Measurements from ENCODE around the gene PELI2. TPM values are rescaled to one million over a fixed set of nuclear protein-coding genes. Genes with fewer than 3 reads are reported as not detected.

The PELI2 gene
- total RNA-seq, 1 donor: 14.1 TPM

DNA sequence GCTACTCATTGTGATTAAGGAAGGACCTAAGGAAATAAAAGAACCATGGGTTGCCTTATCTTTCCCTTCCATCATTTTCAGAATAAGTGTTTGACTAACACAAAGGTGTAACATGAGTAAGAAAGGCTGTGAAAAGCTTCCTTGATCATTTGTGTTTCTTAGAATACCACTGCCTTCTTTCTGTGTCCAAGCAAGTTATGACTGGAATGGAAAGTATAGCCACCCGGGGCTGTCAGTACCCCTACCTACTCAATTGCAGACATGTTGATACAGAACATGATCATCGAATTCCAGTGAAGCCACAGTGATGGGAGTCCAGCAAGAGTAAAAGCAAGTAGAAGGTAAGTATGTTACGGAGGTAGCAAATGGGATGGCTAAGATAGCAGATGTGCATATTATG, 209.8 kb downstream of the PELI2 start:
- H2AFZ ChIP-seq (ENCODE audit: low read length): no peak overlapping the region
- H3K4me1 ChIP-seq (ENCODE audit: insufficient read depth, low read length): peaks cover 21% of the 10 kb centered on the region
- H3K79me2 ChIP-seq (ENCODE audit: insufficient read depth, low read length): no peaks in the 10 kb centered on the region
- no peaks in the 10 kb centered on the region for H3K27me3 ChIP-seq (ENCODE audit: insufficient read depth, low read length)
- no peak overlapping the region for H3K4me3 ChIP-seq (ENCODE audit: insufficient read depth, low read length)
- DNase-seq (ENCODE audit: insufficient read length, low spot score, missing footprints): no peak
- H3K27ac ChIP-seq (ENCODE audit: low read depth, low read length): no peak overlapping the region
- no peaks in the 10 kb centered on the region for H4K20me1 ChIP-seq (ENCODE audit: insufficient read depth, low read length)
- H3K9me3 ChIP-seq (ENCODE audit: low read depth, low read length): no peaks in the 10 kb centered on the region
- no peaks in the 10 kb centered on the region for H3K36me3 ChIP-seq (ENCODE audit: insufficient read depth, low read length)
- H3K4me2 ChIP-seq (ENCODE audit: insufficient read depth, low read length): no peak overlapping the region
- no peak for TF ChIP-seq CTCF (IDR thresholded peaks at IDR 0.05; ENCODE audit: extremely low read depth, low read depth, low read length)

GRCh38 chr14:56331592-56332216, 213.5 kb downstream of the PELI2 start:
- peaks cover 15% of the 10 kb centered on the region for H3K4me1 ChIP-seq (ENCODE audit: insufficient read depth, low read length)
- no peaks in the 10 kb centered on the region for H3K79me2 ChIP-seq (ENCODE audit: insufficient read depth, low read length)
- no peaks in the 10 kb centered on the region for H4K20me1 ChIP-seq (ENCODE audit: insufficient read depth, low read length)
- H3K9me3 ChIP-seq (ENCODE audit: low read depth, low read length): no peaks in the 10 kb centered on the region
- H3K27ac ChIP-seq (ENCODE audit: low read depth, low read length): no peak overlapping the region
- H3K36me3 ChIP-seq (ENCODE audit: insufficient read depth, low read length): no peaks in the 10 kb centered on the region
- no peak overlapping the region for H3K4me3 ChIP-seq (ENCODE audit: insufficient read depth, low read length)
- no peak for DNase-seq (ENCODE audit: insufficient read length, low spot score, missing footprints)
- TF ChIP-seq CTCF (IDR thresholded peaks at IDR 0.05; ENCODE audit: extremely low read depth, low read depth, low read length): no peak
- no peaks in the 10 kb centered on the region for H3K27me3 ChIP-seq (ENCODE audit: insufficient read depth, low read length)
- H2AFZ ChIP-seq (ENCODE audit: low read length): no peak overlapping the region
- H3K4me2 ChIP-seq (ENCODE audit: insufficient read depth, low read length): no peak overlapping the region

DNA sequence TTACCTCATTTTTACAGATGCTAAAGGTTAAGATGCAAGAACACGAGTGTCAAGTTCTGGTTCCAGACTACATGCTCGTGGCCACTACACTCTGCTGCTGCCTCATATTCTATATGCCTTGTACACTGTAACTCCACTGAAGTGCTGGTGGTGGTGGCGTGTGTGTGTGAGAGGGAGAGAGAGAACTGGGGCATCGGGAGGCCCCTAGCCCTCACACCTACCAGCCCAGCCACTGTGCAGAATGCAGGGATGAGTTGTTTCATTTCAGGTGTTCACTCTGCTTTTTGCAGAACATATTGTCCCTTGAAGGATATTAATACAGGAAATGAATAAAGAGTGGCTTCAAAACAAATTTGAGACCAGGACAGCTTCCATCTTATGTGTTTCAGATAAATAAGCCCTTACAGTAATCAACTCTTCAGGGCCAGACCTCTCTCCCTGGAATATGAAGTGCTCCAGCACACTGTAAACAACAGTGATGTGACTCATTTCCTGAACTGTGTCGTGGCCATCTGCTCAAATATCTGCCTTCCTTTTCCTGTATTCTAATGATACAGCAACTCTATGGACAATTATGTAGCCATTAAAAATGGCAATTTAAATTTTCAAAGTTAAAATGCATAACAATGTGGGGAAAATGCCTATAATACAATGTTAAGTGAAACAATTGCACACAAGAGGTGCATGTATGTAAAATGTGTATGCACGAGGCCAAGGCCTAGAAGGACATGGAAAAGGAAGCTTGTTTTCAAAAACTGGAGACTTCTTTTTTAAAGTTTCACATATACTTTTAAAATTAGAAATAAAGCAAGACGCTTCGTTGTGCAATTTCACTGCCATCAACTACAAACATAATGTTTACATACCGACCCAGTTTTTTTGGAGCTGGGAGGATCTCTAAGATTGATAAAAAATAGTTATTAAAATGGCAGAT, 215.4 kb downstream of the PELI2 start:
- H3K27me3 ChIP-seq (ENCODE audit: insufficient read depth, low read length): no peaks in the 10 kb centered on the region
- peak overlapping the region; percentile 6 for H3K27ac ChIP-seq (ENCODE audit: low read depth, low read length)
- TF ChIP-seq CTCF (IDR thresholded peaks at IDR 0.05; ENCODE audit: extremely low read depth, low read depth, low read length): no peak
- peak; percentile 65 for DNase-seq (ENCODE audit: insufficient read length, low spot score, missing footprints)
- H3K4me2 ChIP-seq (ENCODE audit: insufficient read depth, low read length): no peak overlapping the region
- H3K36me3 ChIP-seq (ENCODE audit: insufficient read depth, low read length): no peaks in the 10 kb centered on the region
- H2AFZ ChIP-seq (ENCODE audit: low read length): peak overlapping the region; percentile 3
- no peaks in the 10 kb centered on the region for H3K9me3 ChIP-seq (ENCODE audit: low read depth, low read length)
- H4K20me1 ChIP-seq (ENCODE audit: insufficient read depth, low read length): no peaks in the 10 kb centered on the region
- no peaks in the 10 kb centered on the region for H3K79me2 ChIP-seq (ENCODE audit: insufficient read depth, low read length)
- no peak overlapping the region for H3K4me3 ChIP-seq (ENCODE audit: insufficient read depth, low read length)
- H3K4me1 ChIP-seq (ENCODE audit: insufficient read depth, low read length): peaks cover 15% of the 10 kb centered on the region

- H2AFZ ChIP-seq (ENCODE audit: low read length): no peak overlapping the region
- no peak overlapping the region for H3K4me2 ChIP-seq (ENCODE audit: insufficient read depth, low read length)
- H3K79me2 ChIP-seq (ENCODE audit: insufficient read depth, low read length): no peaks in the 10 kb centered on the region
- H3K9me3 ChIP-seq (ENCODE audit: low read depth, low read length): no peaks in the 10 kb centered on the region
- peak overlapping the region; percentile 6 for H3K27ac ChIP-seq (ENCODE audit: low read depth, low read length)
- TF ChIP-seq CTCF (IDR thresholded peaks at IDR 0.05; ENCODE audit: extremely low read depth, low read depth, low read length): no peak
- no peak for DNase-seq (ENCODE audit: insufficient read length, low spot score, missing footprints)
- H3K4me3 ChIP-seq (ENCODE audit: insufficient read depth, low read length): no peak overlapping the region
- H3K36me3 ChIP-seq (ENCODE audit: insufficient read depth, low read length): no peaks in the 10 kb centered on the region
- H4K20me1 ChIP-seq (ENCODE audit: insufficient read depth, low read length): no peaks in the 10 kb centered on the region
- H3K4me1 ChIP-seq (ENCODE audit: insufficient read depth, low read length): peaks cover 15% of the 10 kb centered on the region
- no peaks in the 10 kb centered on the region for H3K27me3 ChIP-seq (ENCODE audit: insufficient read depth, low read length)
These were observed 216.2 kb downstream of the PELI2 start for GRCh38 chr14:56334458-56334857.

Measured in osteoblast (primary cell).